ENCODE results near the gene PDE4B.

The PDE4B gene

GRCh38 chr1:65942476-65942875 is 149.8 kb downstream of the PDE4B start:
- Mint-ChIP-seq H3K4me3 (no peak overlapping the region), H3K9me3 (no peaks in the 10 kb centered on the region), H3K27me3 (peaks cover 28% of the 10 kb centered on the region), H3K4me1 (ENCODE audit: low read depth) (no peaks in the 10 kb centered on the region), H3K36me3 (ENCODE audit: low read depth) (no peaks in the 10 kb centered on the region), H3K27ac (no peak overlapping the region)

GRCh38 chr1:65946376-65946775 is 153.7 kb downstream of the PDE4B start:
- Mint-ChIP-seq H3K36me3 (ENCODE audit: low read depth) (no peaks in the 10 kb centered on the region), H3K4me1 (ENCODE audit: low read depth) (no peaks in the 10 kb centered on the region), H3K9me3 (no peaks in the 10 kb centered on the region), H3K4me3 (no peak overlapping the region), H3K27ac (no peak overlapping the region), H3K27me3 (peaks cover 28% of the 10 kb centered on the region)

- Mint-ChIP-seq H3K27me3 (peaks cover 24% of the 10 kb centered on the region), H3K36me3 (ENCODE audit: low read depth) (no peaks in the 10 kb centered on the region), H3K9me3 (no peaks in the 10 kb centered on the region), H3K27ac (no peak overlapping the region), H3K4me1 (ENCODE audit: low read depth) (no peaks in the 10 kb centered on the region), H3K4me3 (no peak overlapping the region)
Measured at GRCh38 chr1:65946960-65947359, 154.3 kb downstream of the PDE4B start.

GRCh38 chr1:65948609-65949229 is 156.0 kb downstream of the PDE4B start:
- Mint-ChIP-seq H3K9me3 (no peaks in the 10 kb centered on the region), H3K36me3 (ENCODE audit: low read depth) (no peaks in the 10 kb centered on the region), H3K4me1 (ENCODE audit: low read depth) (peaks cover 14% of the 10 kb centered on the region), H3K4me3 (no peak overlapping the region), H3K27me3 (peaks cover 12% of the 10 kb centered on the region), H3K27ac (no peak overlapping the region)

- H3K9me3 Mint-ChIP-seq: no peaks in the 10 kb centered on the region
- H3K27me3 Mint-ChIP-seq: peaks cover 11% of the 10 kb centered on the region
- no peaks in the 10 kb centered on the region for H3K36me3 Mint-ChIP-seq (ENCODE audit: low read depth)
- H3K4me3 Mint-ChIP-seq: no peak overlapping the region
- H3K27ac Mint-ChIP-seq: no peak overlapping the region
- peaks cover 14% of the 10 kb centered on the region for H3K4me1 Mint-ChIP-seq (ENCODE audit: low read depth)
Measured at GRCh38 chr1:65949230-65949626, 156.5 kb downstream of the PDE4B start.

- Mint-ChIP-seq H3K36me3 (ENCODE audit: low read depth) (no peaks in the 10 kb centered on the region), H3K27ac (no peak overlapping the region), H3K9me3 (no peaks in the 10 kb centered on the region), H3K4me1 (ENCODE audit: low read depth) (peaks cover 14% of the 10 kb centered on the region), H3K4me3 (no peak overlapping the region), H3K27me3 (peaks cover 8% of the 10 kb centered on the region)
Measured at GRCh38 chr1:65949933-65950332, 157.2 kb downstream of the PDE4B start.

- H3K27me3 Mint-ChIP-seq: no peaks in the 10 kb centered on the region
- no peaks in the 10 kb centered on the region for H3K36me3 Mint-ChIP-seq (ENCODE audit: low read depth)
- peaks cover 14% of the 10 kb centered on the region for H3K4me1 Mint-ChIP-seq (ENCODE audit: low read depth)
- H3K9me3 Mint-ChIP-seq: no peaks in the 10 kb centered on the region
- no peak overlapping the region for H3K27ac Mint-ChIP-seq
- no peak overlapping the region for H3K4me3 Mint-ChIP-seq
Measured at GRCh38 chr1:65952696-65953095, 160.0 kb downstream of the PDE4B start.

- Mint-ChIP-seq H3K27me3 (no peaks in the 10 kb centered on the region), H3K4me3 (no peak overlapping the region), H3K4me1 (ENCODE audit: low read depth) (peaks cover 14% of the 10 kb centered on the region), H3K36me3 (ENCODE audit: low read depth) (no peaks in the 10 kb centered on the region), H3K9me3 (no peaks in the 10 kb centered on the region), H3K27ac (no peak overlapping the region)
Measured at GRCh38 chr1:65953170-65953569, 160.5 kb downstream of the PDE4B start.

- Mint-ChIP-seq H3K4me1 (ENCODE audit: low read depth) (peaks cover 14% of the 10 kb centered on the region), H3K9me3 (no peaks in the 10 kb centered on the region), H3K27ac (no peak overlapping the region), H3K36me3 (ENCODE audit: low read depth) (no peaks in the 10 kb centered on the region), H3K4me3 (no peak overlapping the region), H3K27me3 (no peaks in the 10 kb centered on the region)
Measured at GRCh38 chr1:65955071-65955470, 162.4 kb downstream of the PDE4B start.

- H3K36me3 Mint-ChIP-seq (ENCODE audit: low read depth): no peaks in the 10 kb centered on the region
- peaks cover 14% of the 10 kb centered on the region for H3K4me1 Mint-ChIP-seq (ENCODE audit: low read depth)
- H3K4me3 Mint-ChIP-seq: no peak overlapping the region
- H3K27ac Mint-ChIP-seq: no peak overlapping the region
- no peaks in the 10 kb centered on the region for H3K9me3 Mint-ChIP-seq
- H3K27me3 Mint-ChIP-seq: no peaks in the 10 kb centered on the region
Measured at GRCh38 chr1:65955503-65955902, 162.8 kb downstream of the PDE4B start.

- no peaks in the 10 kb centered on the region for H3K4me1 Mint-ChIP-seq (ENCODE audit: low read depth)
- H3K36me3 Mint-ChIP-seq (ENCODE audit: low read depth): no peaks in the 10 kb centered on the region
- H3K27ac Mint-ChIP-seq: no peak overlapping the region
- no peaks in the 10 kb centered on the region for H3K27me3 Mint-ChIP-seq
- no peak overlapping the region for H3K4me3 Mint-ChIP-seq
- H3K9me3 Mint-ChIP-seq: no peaks in the 10 kb centered on the region
Measured at GRCh38 chr1:65958561-65959350, 166.1 kb downstream of the PDE4B start.

GRCh38 chr1:65959896-65960567 is 167.3 kb downstream of the PDE4B start:
- H3K27ac Mint-ChIP-seq: no peak overlapping the region
- H3K9me3 Mint-ChIP-seq: no peaks in the 10 kb centered on the region
- H3K36me3 Mint-ChIP-seq (ENCODE audit: low read depth): no peaks in the 10 kb centered on the region
- H3K4me3 Mint-ChIP-seq: no peak overlapping the region
- H3K27me3 Mint-ChIP-seq: no peaks in the 10 kb centered on the region
- H3K4me1 Mint-ChIP-seq (ENCODE audit: low read depth): no peaks in the 10 kb centered on the region

GRCh38 chr1:65963156-65963888 is 170.6 kb downstream of the PDE4B start:
- H3K4me3 Mint-ChIP-seq: no peak overlapping the region
- H3K9me3 Mint-ChIP-seq: no peaks in the 10 kb centered on the region
- no peaks in the 10 kb centered on the region for H3K4me1 Mint-ChIP-seq (ENCODE audit: low read depth)
- no peak overlapping the region for H3K27ac Mint-ChIP-seq
- H3K36me3 Mint-ChIP-seq (ENCODE audit: low read depth): no peaks in the 10 kb centered on the region
- H3K27me3 Mint-ChIP-seq: peaks cover 3% of the 10 kb centered on the region

- Mint-ChIP-seq H3K27ac (no peak overlapping the region), H3K27me3 (peaks cover 3% of the 10 kb centered on the region), H3K36me3 (ENCODE audit: low read depth) (no peaks in the 10 kb centered on the region), H3K9me3 (no peaks in the 10 kb centered on the region), H3K4me1 (ENCODE audit: low read depth) (no peaks in the 10 kb centered on the region), H3K4me3 (no peak overlapping the region)
Measured at GRCh38 chr1:65964123-65964522, 171.4 kb downstream of the PDE4B start.

All from stimulated activated naive CD8-positive, alpha-beta T cell treated with anti-CD3 and anti-CD28 coated beads, Interleukin-15, Interleukin-2, amounts not matched to agents 100 ng/mL and 50 ng/mL, for 24 hours (primary cell).